GM19328 (cell line): ENCODE data around the gene PLEKHM3.
"Not testable (repeated sequence)": the region's sequence is repeated elsewhere in the genome, so short reads cannot be mapped to it uniquely, and the experiment has no call there.

Experiments
- ATAC-seq: cut with Tn5 transposase; IDR thresholded peaks from one replicate; pipeline ENCODE4 v1.9.1; 2021; ENCODE audit warnings: mild to moderate bottlenecking, moderate library complexity; ENCODE audit not compliant: unreplicated experiment

Gene PLEKHM3

GRCh38 chr2:207835805-207836204 is 189.5 kb downstream of the PLEKHM3 start:
- no peak for ATAC-seq

- ATAC-seq, result no peak
These were observed 192.0 kb downstream of the PLEKHM3 start for GRCh38 chr2:207833251-207833751.

GRCh38 chr2:207831584-207832248 is 193.6 kb downstream of the PLEKHM3 start:
- ATAC-seq, result no peak

- no peak for ATAC-seq
These were observed 194.4 kb downstream of the PLEKHM3 start for GRCh38 chr2:207830778-207831438.

GRCh38 chr2:207828361-207829057 is 196.8 kb downstream of the PLEKHM3 start:
- no peak for ATAC-seq

GRCh38 chr2:207825978-207826377 is 199.3 kb downstream of the PLEKHM3 start:
- ATAC-seq, result no peak

GRCh38 chr2:207825045-207825954 is 200.0 kb downstream of the PLEKHM3 start:
- no peak for ATAC-seq

- ATAC-seq, result no peak
These were observed 201.5 kb downstream of the PLEKHM3 start for GRCh38 chr2:207823865-207824264.

GRCh38 chr2:207819839-207820784 is 205.2 kb downstream of the PLEKHM3 start:
- ATAC-seq, result no peak

- no peak for ATAC-seq
These were observed 206.1 kb downstream of the PLEKHM3 start for GRCh38 chr2:207819021-207819797.

GRCh38 chr2:207816546-207816945 is 208.8 kb downstream of the PLEKHM3 start:
- ATAC-seq, result no peak

- no peak for ATAC-seq
These were observed 210.1 kb downstream of the PLEKHM3 start for GRCh38 chr2:207815254-207815653.

- ATAC-seq, result no peak
These were observed 211.4 kb downstream of the PLEKHM3 start for GRCh38 chr2:207813942-207814341.

GRCh38 chr2:207813221-207813916 is 212.0 kb downstream of the PLEKHM3 start:
- ATAC-seq, result no peak

- no peak for ATAC-seq
These were observed 212.6 kb downstream of the PLEKHM3 start for GRCh38 chr2:207812726-207813080.

GRCh38 chr2:207812058-207812725 is 213.1 kb downstream of the PLEKHM3 start:
- ATAC-seq, result no peak

GRCh38 chr2:207811658-207812057 is 213.7 kb downstream of the PLEKHM3 start:
- not testable (repeated sequence) for ATAC-seq
